GM21367 (cell line): ENCODE data around the gene PIGX.

Experiments used
- ATAC-seq: cut with Tn5 transposase; IDR thresholded peaks from one replicate; pipeline ENCODE4 v1.9.1; 2021; ENCODE audit not compliant: unreplicated experiment

The PIGX gene

DNA sequence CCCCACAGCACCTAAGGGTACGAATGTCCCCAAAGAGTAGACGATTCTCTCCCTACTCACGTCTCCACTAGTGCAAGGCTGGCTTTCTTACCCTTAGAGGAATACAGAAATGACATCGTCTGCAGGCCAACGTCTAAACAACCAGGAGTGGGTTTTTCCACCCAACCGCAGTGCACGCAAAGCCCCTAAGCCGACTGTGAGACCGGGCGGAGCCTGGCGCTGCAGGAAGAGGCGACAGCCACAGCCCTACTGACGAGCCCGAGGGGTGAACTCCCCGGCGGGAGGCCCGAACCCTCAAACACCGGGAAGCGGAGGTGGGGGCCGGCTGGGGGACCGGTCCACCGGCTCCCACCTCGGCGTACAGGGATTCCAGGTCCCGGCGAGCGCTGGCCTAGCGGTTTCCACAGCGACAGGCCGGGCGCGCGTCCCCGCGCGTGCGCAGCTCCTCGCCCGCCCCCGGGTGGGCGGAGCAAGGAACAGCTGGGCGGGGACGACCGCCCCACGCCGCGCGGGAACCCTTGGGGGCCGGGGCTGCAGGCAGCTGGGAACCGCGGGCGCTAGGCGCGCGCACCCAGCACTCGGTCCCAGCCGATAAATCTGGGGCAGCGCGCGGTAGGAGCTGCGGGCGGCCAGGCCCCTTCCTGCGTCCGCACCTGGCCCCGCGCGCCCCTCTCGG lies at the start of gene PIGX, which contains the start of gene CEP19:
TSS of gene PIGX (plus strand) at position 540 of the 676 bp plus-strand sequence.
TSS of gene CEP19 (minus strand) at position 413 of the 676 bp plus-strand sequence. CDS start 3,593 bp downstream, outside the sequence.
- peak; percentile 57 for ATAC-seq

DNA sequence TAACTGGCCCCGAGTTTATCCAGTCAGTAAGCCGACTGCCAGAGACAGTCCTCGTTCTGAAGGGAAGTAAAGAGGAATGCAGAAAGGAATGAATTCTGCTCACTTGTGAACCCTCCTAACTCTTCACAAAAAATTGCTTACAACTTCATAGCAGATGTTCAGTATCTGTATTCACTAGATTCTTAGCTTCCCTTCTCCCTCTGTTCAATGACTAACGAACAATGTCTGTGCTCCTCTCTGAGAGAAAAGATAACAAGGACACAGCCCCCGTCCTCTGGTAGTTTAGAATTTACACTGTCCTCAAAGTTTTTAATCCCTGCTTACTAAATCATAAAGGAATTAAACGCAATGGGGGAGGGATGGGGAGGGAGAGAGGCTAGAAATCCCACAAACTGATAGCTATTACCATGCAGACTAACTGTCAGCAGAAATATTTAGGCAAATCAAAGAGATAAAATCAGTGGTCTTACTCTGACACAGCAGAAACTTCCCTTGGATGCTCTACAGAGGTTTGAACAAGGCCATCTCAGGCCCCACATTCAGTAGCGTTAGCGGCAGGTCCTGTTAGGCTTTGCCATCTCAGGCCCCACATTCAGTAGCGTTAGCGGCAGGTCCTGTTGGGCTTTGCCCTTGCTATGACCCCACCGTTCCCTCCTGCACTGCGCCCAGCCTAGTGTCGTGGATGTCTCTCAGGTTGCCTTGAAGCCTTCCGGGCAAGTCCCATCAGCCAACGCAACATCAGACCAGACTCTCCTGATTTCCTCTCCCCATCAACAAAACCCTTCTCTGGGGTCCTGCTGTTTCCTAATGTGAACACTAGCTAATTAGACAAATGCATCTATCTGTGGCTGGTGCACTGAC lies 49.2 kb upstream of the PIGX start:
- no peak for ATAC-seq

- no peak for ATAC-seq
Observed at GRCh38 chr3:196666001-196666867, 45.9 kb upstream of the PIGX start.

DNA sequence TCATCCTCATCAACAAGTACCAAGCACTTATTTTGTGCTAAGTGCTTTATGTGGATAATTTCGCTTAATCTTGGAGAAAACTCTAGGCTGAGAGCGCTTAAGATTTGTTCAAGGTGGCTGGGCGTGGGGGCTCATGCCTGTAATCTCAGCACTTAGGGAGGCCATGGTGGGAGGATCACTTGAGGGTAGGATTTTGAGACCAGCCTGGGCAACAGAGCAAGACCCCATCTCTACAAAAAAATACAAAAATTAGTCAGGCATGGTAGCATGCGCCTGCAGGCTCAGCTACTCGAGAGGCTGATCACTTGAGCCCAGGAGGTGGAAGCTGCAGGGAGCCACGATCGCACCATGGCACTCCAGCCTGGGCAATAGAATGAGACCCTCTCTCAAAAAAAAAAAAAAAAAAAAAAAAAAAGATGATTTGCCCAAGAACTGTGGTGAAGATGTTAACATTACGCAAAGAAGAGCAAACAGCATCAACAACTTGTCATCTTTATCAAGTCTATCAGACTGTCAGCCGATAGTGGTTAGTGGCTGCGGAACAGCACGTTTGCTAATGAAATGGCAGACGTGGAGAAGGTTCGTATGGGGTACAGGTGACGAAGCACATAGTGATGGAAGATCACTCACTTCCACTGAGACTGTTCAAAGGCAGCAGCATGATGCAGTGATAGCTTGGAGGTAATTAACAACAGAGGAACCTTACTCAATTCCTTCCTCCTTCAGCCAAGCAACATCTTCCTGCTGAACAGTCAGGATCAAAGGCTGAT lies 44.9 kb upstream of the PIGX start:
- ATAC-seq, result no peak

DNA sequence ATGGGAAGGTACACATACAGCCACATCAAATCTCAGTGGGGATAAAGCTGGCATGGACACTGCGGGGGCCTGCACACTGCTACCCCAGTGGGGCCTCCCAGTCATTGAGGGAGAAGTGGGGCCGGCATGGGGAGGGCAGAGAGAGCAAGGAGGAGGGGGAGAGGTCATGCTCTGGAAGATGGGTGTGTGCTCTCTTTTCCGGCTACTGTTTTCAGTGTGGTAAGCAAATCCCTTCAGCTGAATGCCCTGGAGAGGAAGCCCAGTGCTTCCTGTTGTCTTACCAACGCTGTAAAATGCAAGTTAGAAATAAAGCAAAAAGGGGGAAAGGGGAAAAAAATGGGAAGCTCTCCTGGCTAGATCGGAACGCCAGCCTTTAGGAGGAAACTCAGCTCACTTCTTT lies 41.8 kb upstream of the PIGX start:
- no peak for ATAC-seq

DNA sequence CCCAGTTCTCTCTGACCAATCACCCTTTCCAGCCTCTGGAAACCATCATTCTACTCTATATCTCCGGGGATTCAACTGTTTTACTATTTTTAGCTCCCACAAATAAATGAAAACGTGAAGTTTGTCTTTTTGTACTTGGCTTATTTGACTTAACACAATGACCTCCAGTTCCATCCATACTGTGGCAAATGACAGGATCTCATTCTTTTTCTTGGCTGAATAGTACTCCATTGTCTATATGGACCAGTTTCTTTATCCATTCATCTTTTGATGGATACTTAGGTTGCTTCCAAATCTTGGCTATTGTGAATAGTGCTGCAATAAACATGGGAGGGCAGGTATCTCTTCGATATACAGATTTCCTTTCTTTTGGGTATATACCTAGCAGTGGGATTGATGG lies 38.5 kb upstream of the PIGX start:
- ATAC-seq, result no peak

GRCh38 chr3:196677353-196677752 lies 34.8 kb upstream of the PIGX start:
- no peak for ATAC-seq

DNA sequence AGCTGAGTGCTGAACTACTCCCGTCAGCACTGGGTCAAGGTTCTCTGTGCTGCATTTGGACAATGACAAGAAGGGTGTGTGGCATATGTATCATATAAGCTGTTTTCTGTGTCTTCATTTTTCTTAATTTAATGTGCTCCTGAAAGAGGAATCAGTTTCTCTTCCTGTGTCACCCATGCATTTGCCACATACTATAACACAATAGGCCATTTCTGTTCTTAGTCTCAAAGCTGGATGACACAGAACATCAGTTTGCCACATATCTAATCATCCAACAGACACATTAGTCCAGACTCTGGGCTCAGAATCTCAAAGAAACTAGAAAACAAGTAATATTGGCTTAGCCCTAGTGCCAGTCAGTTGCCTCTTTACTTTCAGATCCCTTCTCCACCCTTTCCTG lies 34.2 kb upstream of the PIGX start:
- ATAC-seq, result no peak

DNA sequence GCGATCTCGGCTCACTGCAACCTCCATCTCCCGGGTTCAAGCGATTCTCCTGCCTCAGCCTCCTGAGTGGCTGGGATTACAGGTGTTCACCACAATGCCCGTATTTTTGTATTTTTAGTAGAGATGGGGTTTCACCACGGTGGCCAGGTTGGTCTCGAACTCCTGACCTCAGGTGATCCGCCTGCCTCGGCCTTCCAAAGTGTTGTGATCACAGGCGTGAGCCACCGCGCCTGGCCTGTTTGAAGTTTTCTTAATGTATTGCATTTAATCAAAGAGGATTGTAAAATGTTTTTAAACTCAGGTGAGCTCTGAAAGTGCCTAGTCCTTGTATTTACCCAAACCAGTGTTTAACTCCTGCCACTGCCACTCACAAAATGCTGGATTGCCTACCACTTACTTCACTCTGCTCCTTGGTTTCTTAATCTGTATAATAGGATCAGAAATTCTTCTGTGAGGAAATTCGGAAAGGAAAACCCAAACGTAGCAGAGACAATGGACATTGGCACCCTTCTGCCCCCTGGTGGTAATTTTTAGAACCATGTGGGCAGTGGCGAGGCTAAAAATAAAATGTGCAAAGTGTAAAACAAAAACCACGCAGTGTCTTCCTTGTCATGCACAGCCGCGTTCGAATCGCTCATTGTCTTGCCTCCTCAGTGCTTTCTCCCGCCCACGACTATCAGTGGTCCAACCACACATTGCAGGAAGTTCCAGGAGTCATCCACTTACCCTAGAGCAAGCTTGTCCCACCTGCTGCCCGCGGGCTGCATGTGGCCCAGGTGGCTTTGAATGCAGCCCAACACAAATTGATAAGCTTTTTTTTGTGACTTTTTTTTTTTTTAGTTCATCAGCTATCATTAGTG lies 27.4 kb upstream of the PIGX start:
- peak; percentile 94 for ATAC-seq

DNA sequence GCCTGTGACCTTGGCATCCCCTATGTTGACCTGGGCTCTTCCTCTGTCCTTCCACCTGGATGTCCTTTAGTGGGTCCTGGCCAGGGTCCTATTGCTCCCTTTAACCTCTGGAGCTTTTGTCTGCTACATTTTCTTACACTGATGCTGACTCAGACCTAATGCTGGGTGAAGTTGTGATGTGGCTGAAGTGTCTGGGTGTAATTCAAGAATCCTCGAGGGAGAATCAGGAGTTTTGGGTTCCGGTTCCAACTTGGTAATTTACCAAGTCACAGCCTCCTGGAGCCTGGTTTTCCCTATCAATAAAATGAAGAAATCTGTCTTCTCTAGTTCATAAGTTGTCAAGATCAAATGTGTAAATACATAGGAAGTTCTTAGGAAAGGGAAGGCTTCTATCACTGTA lies 25.7 kb upstream of the PIGX start:
- ATAC-seq, result no peak

DNA sequence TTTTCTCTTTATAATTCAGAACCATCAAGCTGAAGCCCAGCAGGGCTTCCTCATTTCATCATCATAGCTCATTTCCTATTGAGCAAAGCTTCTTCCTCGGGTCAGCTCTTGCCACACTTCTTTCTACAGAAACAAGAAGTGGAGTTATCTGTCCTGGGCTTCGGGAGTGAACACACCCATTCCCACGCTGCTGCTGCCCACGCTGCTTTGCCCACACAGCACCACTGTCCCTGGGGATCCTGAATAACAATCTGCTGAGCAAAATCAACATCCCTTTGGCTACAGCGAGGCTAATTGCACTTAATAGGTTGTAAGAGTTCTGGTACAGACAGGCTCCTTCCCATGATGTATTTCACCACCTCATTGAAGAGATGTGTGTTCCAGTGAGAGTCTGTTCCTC lies 23.8 kb upstream of the PIGX start:
- no peak for ATAC-seq

GRCh38 chr3:196689941-196690660 lies 22.1 kb upstream of the PIGX start:
- no peak for ATAC-seq

- no peak for ATAC-seq
Observed at GRCh38 chr3:196691386-196691785, 20.8 kb upstream of the PIGX start.

- ATAC-seq, result no peak
Observed at GRCh38 chr3:196694202-196694638, 18.0 kb upstream of the PIGX start.

GRCh38 chr3:196694941-196695848 lies 17.0 kb upstream of the PIGX start:
- ATAC-seq, result no peak

GRCh38 chr3:196695849-196696226 lies 16.3 kb upstream of the PIGX start:
- no peak for ATAC-seq

GRCh38 chr3:196697270-196697669 lies 14.9 kb upstream of the PIGX start:
- ATAC-seq, result no peak

DNA sequence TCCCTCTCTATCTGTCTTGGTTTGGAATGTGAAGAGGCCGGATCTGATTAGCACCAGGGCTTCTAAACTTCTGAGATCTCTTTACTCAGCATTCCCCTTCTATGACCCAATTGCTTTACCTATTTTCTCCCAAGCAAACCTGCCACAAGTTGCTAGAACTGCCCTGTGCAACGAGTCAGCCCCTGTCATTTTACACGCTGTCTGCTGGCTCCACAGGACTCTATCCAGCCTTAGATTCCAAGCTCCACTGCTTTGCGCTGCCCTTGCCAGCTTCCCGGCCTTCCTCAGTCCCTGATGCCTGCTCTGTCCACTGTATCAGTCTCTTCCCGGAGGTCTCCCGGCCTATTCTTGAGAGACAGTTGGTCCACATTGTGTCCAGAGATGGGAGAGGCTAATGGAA lies 12.4 kb upstream of the PIGX start:
- no peak for ATAC-seq
